NT2/D1 (cell line): ENCODE data around the gene ARID3C.

Source experiments
- SUZ12 ChIP-seq: IDR thresholded peaks from 2 replicates; pipeline ENCODE4 v1.6.1; 2011; ENCODE audit not compliant: insufficient read length, insufficient read depth; ENCODE audit errors: extremely low read depth
- YY1 ChIP-seq: IDR thresholded peaks from 2 replicates; pipeline ENCODE4 v1.6.1; 2011; ENCODE audit not compliant: insufficient read length, insufficient read depth
- ZNF274 ChIP-seq: IDR thresholded peaks from 2 replicates; pipeline ENCODE4 v1.6.1; 2011; ENCODE audit warnings: mild to moderate bottlenecking, low read depth, low read length

DNA sequence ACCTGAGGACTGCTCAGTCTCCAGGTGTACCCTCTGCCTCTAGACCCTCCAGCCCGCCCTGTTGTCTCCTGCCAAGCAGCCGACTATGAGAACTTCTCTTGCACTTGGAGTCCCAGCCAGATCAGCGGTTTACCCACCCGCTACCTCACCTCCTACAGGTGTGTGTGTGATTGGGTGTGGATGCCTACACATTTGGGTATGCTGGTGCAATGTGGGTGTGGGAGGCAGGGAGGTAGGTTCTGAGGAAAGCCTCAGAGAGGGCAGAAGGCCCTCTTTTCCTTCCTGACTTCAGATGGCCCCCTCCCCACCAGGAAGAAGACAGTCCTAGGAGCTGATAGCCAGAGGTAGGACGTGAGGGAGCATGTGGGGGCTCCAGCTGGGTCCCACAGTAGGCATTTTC, 28.1 kb upstream of the ARID3C start:
- TF ChIP-seq SUZ12: no peak
- no peak for TF ChIP-seq ZNF274
- TF ChIP-seq YY1: no peak
